ENCODE results near the gene MDFIC. TPM values are rescaled to one million over a fixed set of nuclear protein-coding genes. Genes with fewer than 3 reads are reported as not detected.

The MDFIC gene
- polyA plus RNA-seq, 1 experiment, result 30.5 TPM

- ChIA-PET CTCF (interaction anchor here (0.6 to 1.5 kb wide), 5 partner anchors 16 to 273 kb away, joined by 3 read pairs; no protein-coding TSS in a partner anchor), POLR2A (interaction anchor here (0.6 kb wide), 1 partner anchor 50 kb away, joined by 3 read pairs; no protein-coding TSS in a partner anchor)
- no peaks in the 10 kb centered on the region for H3K27me3 ChIP-seq (ENCODE audit: control insufficient read depth, insufficient read depth, low read length)
- peak overlapping the region; percentile 14 for H3K4me3 ChIP-seq (ENCODE audit: low read depth, low read length)
- TF ChIP-seq CTCF (IDR thresholded peaks at IDR 0.05; ENCODE audit: insufficient read depth, low read depth, low read length), result no peak
- peak; percentile 78 for DNase-seq (ENCODE audit: low read depth)
- H3K36me3 ChIP-seq (ENCODE audit: control insufficient read depth, insufficient read depth, low read length), result peaks cover 2% of the 10 kb centered on the region; the same call in 1 of the 2 replicates
Observed at GRCh38 chr7:114944745-114945625, 23.1 kb downstream of the MDFIC start.

GRCh38 chr7:114949231-114949630, 27.3 kb downstream of the MDFIC start:
- TF ChIP-seq CTCF (IDR thresholded peaks at IDR 0.05; ENCODE audit: insufficient read depth, low read depth, low read length), result no peak
- CTCF ChIA-PET, result no interaction called here

GRCh38 chr7:114952296-114952695, 30.4 kb downstream of the MDFIC start:
- Histone ChIP-seq H3K27me3 (ENCODE audit: control insufficient read depth, insufficient read depth, low read length) (no peaks in the 10 kb centered on the region), H3K36me3 (ENCODE audit: control insufficient read depth, insufficient read depth, low read length) (no peaks in the 10 kb centered on the region), H3K4me3 (ENCODE audit: low read depth, low read length) (no peak overlapping the region)
- DNase-seq (ENCODE audit: low read depth), result no peak
- TF ChIP-seq CTCF (IDR thresholded peaks at IDR 0.05; ENCODE audit: insufficient read depth, low read depth, low read length), result no peak
- ChIA-PET POLR2A (no interaction called here), CTCF (interaction anchor here (0.7 kb wide), 1 partner anchor 10 kb away, joined by 3 read pairs; no protein-coding TSS in a partner anchor)

More at GRCh38 chr7:114949231-114949630, 27.3 kb downstream of the MDFIC start:
- no peak for DNase-seq (ENCODE audit: low read depth)
- POLR2A ChIA-PET, result no interaction called here
- H3K36me3 ChIP-seq (ENCODE audit: control insufficient read depth, insufficient read depth, low read length), result peaks cover 2% of the 10 kb centered on the region; the same call in 1 of the 2 replicates
- H3K27me3 ChIP-seq (ENCODE audit: control insufficient read depth, insufficient read depth, low read length), result no peaks in the 10 kb centered on the region
- no peak overlapping the region for H3K4me3 ChIP-seq (ENCODE audit: low read depth, low read length)

- no peak for DNase-seq (ENCODE audit: low read depth)
- ChIA-PET CTCF (no interaction called here), POLR2A (no interaction called here)
- no peak overlapping the region for H3K4me3 ChIP-seq (ENCODE audit: low read depth, low read length)
- no peaks in the 10 kb centered on the region for H3K36me3 ChIP-seq (ENCODE audit: control insufficient read depth, insufficient read depth, low read length)
- H3K27me3 ChIP-seq (ENCODE audit: control insufficient read depth, insufficient read depth, low read length), result no peaks in the 10 kb centered on the region
- TF ChIP-seq CTCF (IDR thresholded peaks at IDR 0.05; ENCODE audit: insufficient read depth, low read depth, low read length), result no peak
Observed at GRCh38 chr7:114953724-114954123, 31.8 kb downstream of the MDFIC start.

GRCh38 chr7:114956702-114957101, 34.8 kb downstream of the MDFIC start:
- Histone ChIP-seq H3K4me3 (ENCODE audit: low read depth, low read length) (no peak overlapping the region), H3K36me3 (ENCODE audit: control insufficient read depth, insufficient read depth, low read length) (no peaks in the 10 kb centered on the region), H3K27me3 (ENCODE audit: control insufficient read depth, insufficient read depth, low read length) (no peaks in the 10 kb centered on the region)
- no peak for DNase-seq (ENCODE audit: low read depth)
- CTCF ChIA-PET, result no interaction called here
- POLR2A ChIA-PET, result no interaction called here
- TF ChIP-seq CTCF (IDR thresholded peaks at IDR 0.05; ENCODE audit: insufficient read depth, low read depth, low read length), result no peak
